ENCODE data around the gene SCT.

Gene SCT

GRCh38 chr11:609341-609811, 17.6 kb downstream of the SCT start:
- DNase-seq = no peak

GRCh38 chr11:608791-609251, 18.2 kb downstream of the SCT start:
- no peak for DNase-seq

DNA sequence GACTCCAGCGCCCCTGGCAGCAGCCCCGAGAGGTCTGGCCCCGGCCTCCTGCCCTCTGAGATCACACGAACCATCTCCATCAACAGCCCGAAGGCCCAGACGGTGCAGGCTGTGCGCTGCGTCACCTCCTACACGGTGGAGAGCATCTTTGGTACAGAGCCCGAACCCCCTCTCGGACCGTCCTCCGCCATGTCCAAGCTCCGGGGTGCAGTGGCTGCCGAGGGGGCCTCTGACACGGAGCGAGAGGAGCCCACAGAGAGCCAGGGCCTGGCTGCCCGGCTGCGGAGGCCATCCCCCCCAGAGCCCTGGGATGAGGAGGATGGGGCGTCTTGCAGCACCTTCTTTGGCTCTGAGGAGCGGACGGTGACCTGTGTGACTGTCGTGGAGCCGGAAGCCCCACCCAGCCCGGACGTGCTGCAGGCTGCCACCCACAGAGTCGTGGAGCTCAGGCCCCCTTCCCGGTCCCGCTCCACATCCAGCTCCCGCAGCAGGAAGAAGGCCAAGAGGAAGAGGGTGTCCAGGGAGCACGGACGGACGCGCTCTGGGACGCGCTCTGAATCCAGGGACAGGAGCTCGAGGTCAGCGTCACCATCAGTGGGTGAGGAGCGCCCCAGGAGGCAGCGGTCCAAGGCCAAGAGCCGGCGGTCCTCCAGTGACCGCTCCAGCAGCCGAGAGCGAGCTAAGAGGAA, 18.9 kb downstream of the SCT start:
- no peak for DNase-seq

GRCh38 chr11:607020-607780, 19.8 kb downstream of the SCT start:
- DNase-seq = no peak

- DNase-seq = no peak
These were observed 20.7 kb downstream of the SCT start for GRCh38 chr11:606245-606644.

- no peak for DNase-seq
These were observed 21.5 kb downstream of the SCT start for GRCh38 chr11:605286-606129.

DNA sequence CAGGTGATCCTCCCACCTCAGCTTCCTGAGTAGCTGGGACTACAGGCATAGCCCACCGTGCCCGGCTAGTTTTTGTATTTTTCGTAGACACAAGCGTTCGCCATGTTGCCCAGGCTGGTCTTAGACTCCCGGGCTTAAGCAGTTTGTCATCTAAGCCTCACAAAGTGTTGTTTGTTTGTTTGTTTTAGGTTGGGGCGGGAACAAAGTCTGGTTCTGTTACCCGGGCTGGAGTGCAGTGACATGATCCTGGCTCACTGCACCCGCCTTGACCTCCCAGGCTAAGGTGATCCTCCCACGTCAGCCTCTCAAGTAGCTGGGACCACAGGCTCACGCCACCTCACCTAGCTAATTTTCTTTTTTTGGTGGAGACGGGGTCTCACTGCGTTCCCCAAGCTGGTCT, 23.8 kb downstream of the SCT start:
- DNase-seq = no peak

GRCh38 chr11:601573-602245, 25.3 kb downstream of the SCT start:
- no peak for DNase-seq

- no peak for DNase-seq
These were observed 28.8 kb downstream of the SCT start for GRCh38 chr11:598005-598680.

DNA sequence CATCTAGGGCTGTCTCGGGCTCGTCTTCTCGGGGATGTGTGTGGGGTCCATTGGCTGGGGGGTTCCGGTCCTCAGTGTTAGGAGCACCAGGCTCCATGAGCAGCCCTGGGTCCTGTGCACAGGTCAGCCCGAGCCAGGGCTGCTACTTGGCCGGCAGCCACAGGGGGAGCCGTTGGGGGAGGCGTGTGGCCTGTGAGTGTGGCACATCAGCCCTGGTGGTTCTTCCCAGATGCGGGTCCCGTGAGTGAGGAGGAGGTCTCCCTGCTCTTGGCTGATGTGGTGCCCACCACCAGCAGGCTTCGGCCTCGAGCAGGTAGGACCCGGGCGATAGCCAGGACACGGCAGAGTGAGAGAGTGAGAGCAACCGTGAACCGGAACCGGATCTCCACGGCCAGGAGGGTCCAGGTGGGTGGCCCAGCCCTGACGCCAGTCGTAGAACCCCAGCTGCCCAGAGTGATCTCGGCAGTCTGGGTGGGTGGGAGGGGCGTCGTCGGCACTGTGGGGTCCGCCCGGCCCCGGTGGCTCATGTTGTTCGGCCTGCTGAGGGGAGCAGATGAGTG, 29.7 kb downstream of the SCT start:
- DNase-seq = no peak

- DNase-seq = no peak
These were observed 30.6 kb downstream of the SCT start for GRCh38 chr11:596374-596773.

- no peak for DNase-seq
These were observed 31.6 kb downstream of the SCT start for GRCh38 chr11:595400-595799.

- DNase-seq = no peak
These were observed 33.6 kb downstream of the SCT start for GRCh38 chr11:593347-593746.

DNA sequence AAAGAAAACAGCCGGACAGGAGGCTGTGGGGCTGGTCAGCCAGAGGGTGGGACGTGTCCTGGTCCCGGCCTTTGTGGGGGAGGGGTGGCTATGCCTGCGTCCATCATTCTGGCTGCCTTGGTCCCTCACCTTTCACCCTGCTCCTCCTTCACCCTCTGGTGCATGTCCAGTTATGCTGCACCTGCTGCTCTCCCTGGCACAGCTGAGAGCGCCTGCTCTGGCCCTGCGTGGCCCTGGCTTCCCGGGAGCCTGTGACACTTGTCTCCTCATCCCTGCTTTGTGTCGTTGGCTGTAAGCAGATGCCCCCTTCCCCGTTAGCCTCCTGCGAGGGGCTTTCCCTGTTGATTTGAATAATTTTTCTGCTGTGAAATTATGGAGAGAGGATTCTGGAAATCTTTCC, 34.1 kb downstream of the SCT start:
- DNase-seq = no peak

GRCh38 chr11:592501-592900, 34.5 kb downstream of the SCT start:
- no peak for DNase-seq

DNA sequence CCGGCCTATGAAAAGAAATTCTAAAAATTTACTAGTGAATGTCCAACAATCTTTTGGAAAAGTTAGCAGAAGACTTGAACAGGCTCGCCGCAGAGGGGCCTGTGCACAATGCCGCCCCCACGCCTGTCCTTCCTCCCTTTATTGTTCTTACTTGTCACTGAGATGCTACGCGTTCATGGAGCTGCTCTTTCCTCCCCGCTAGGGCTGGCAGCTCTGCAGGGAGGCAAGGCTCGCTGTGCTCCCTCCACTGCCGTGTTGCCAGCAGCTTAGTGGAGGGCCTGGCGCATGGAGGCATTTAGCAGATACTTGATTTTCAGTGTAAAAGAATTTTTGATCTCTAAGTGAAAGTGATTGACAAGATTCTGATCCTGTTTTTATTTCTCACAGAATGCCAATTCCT, 36.0 kb downstream of the SCT start:
- DNase-seq = no peak

DNA sequence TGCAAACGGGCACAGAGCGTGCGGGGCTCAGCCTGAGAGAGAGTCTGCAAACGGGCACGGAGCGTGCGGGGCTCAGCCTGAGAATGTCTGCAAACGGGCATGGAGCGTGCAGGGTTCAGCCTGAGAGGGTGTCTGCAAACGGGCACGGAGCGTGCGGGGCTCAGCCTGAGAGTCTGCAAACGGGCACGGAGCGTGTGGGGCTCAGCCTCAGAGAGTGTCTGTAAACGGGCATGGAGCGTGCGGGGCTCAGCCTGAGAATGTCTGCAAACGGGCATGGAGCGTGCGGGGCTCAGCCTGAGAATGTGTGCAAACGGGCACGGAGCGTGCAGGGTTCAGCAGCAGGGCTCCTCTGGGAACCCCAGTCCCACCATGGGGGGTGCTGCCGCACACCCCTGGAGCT, 37.2 kb downstream of the SCT start:
- no peak for DNase-seq

DNA sequence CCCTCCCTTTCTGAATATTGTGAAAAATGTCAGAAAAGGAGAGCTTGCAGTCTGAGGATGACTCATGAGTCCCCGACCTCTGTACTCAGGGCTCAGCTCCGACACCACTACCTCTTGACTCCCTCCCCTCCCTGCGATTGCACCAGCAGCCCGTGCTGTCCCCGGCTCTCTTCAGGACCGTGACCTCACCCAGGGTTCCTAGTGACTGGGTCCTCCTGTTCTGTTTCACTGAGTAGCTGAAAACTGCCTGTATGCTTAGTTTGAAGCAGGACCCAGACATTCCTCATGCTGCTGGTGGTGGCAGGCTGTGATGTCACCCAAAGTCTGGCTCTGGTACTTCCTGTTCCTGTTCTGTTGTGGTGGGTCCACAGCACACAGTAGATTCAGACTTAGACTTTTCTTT, 39.0 kb downstream of the SCT start:
- no peak for DNase-seq

- no peak for DNase-seq
These were observed 39.4 kb downstream of the SCT start for GRCh38 chr11:587546-587945.

GRCh38 chr11:586376-587316, 40.3 kb downstream of the SCT start:
- no peak for DNase-seq

DNA sequence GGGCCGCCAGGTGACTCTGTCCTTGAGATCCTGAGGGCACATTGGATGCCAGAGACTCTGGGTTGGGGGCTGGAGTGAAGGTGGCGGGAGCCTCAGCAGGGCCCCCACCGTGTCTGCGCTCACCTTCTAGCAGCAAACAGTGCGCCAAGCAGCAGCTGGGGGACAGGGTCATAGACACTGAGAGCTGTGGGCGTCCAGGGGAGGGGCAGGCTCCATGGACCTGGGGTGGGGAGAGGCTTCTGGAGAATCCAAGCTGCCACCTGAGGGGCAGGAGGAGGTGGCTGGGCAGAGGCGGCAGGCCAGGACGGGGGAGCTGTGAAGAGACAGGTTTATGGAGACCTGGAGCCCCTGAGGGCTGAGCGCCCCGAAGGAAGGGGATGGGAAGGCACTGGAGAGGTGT, 42.7 kb downstream of the SCT start:
- no peak for DNase-seq

Data from NCI-H1694 (cell line).